Testis (tissue), 3 donors: ENCODE data around the gene MAN1C1. TPM values are rescaled to one million over a fixed set of nuclear protein-coding genes. Genes with fewer than 3 reads are reported as not detected.

Experiments
- DNase-seq: peaks from one replicate; pipeline ENCODE4 v3.0.0-alpha.2; 2019
- H3K27ac ChIP-seq, 2 donors: fragments of 200-600 bp; sonication (generic); one replicate each; pipeline ENCODE4 v1.5.1; 2019
- H3K27me3 ChIP-seq: fragments of 200-600 bp; sonication (generic); one replicate; pipeline ENCODE4 v1.5.1; 2019
- H3K36me3 ChIP-seq: fragments of 200-600 bp; sonication (generic); one replicate; pipeline ENCODE4 v1.5.1; 2017; ENCODE audit warnings: low read depth; ENCODE audit errors: missing control alignments
- H3K4me1 ChIP-seq: fragments of 200-600 bp; sonication (generic); one replicate; pipeline ENCODE4 v1.5.1; 2019
- H3K4me3 ChIP-seq, 2 donors: fragments of 200-600 bp; sonication (generic); one replicate each; pipeline ENCODE4 v1.5.1; 2017 to 2019
- H3K9me3 ChIP-seq: fragments of 200-600 bp; sonication (generic); one replicate; pipeline ENCODE4 v1.5.1; 2017
- POLR2A ChIP-seq: fragments of 450-650 bp; IDR thresholded peaks from one replicate; pipeline ENCODE4 v1.6.1; 2017; ENCODE audit warnings: antibody characterized with exemption, mild to moderate bottlenecking, moderate library complexity
- WGBS, 2 donors: methylation state at CpG; one replicate each; pipeline ENCODE4 v1.1.5; 2018; 5-methylcytosine and 5-hydroxymethylcytosine counted together
- intact Hi-C: fragments of 100-400 bp; cut with DNase I; formaldehyde crosslinking; loops from one replicate; pipeline ENCODE4 v1.15.1; 2023; ENCODE audit warnings: low total_unique reads
- polyA plus RNA-seq: library from polyadenylated mRNA; stranded (reverse); fragments of 350-450 nt; fragmentation: Illumina TruSeq; extraction: RNeasy Lipid Tissue Mini Kit (QIAGEN cat#74804); gene quantifications from one replicate; pipeline ENCODE4 v1.2.3, GENCODE V29; 2014; ENCODE audit warnings: low read depth, low replicate concordance; ENCODE audit not compliant: insufficient read depth
- total RNA-seq, 2 donors: library from RNA; depleted of rRNA; stranded (reverse); fragments of >200 nt; gene quantifications; one replicate each; pipeline ENCODE4 v1.2.3, GENCODE V29; 2016
- TF ChIP-seq, protein P1 (sequence below), 3 experiments: fragments of 450-650 bp in 2 of 3; fragments of 200-600 bp in 1 of 3; sonication (generic) in 1 of 3; IDR thresholded peaks; one replicate each; pipeline ENCODE4 v1.5.1; 2016 to 2019; ENCODE audit warnings: antibody characterized with exemption in 3 of 3, mild to moderate bottlenecking in 2 of 3, moderate library complexity in 1 of 3

The MAN1C1 gene
- total and polyA plus RNA-seq, 3 donors from 2014 or later: 12.8 to 21.1 (median 14.8) TPM

DNA sequence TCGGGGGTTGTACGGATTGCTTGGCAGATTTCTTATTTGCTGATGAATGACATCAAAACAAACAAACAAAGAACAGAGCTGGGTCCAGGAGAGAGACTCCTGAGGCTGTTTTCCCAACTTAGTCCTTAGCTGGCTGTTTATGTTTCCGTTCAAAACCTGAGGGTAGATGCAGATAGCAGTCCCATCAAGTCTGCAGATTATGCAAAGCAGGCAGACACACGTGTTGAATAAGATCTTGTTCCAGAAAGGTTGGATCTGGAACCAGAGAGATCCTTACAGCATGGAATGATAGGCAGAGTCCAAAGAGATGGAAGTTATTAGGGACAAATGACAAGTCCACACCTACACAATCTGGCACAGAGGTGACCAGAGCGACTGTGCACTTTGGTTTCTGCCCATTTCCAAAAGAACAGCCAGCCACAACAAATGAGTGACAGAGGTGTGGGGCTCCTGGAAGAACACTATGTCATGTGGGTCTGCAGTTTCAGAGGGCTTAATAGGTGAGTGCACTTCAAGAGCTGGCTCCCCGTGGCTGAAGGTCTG is 65.5 kb downstream of the MAN1C1 start:
- intact Hi-C loops: no loop called here
- no peak for DNase-seq
- Histone ChIP-seq H3K27me3 (no peaks in the 10 kb centered on the region), H3K36me3 (no peaks in the 10 kb centered on the region), H3K4me1 (peaks cover 9% of the 10 kb centered on the region), H3K4me3 (no peak overlapping the region), H3K27ac (no peak overlapping the region), H3K9me3 (no peaks in the 10 kb centered on the region)
- no peak for TF ChIP-seq POLR2A
- TF ChIP-seq, protein P1, sequence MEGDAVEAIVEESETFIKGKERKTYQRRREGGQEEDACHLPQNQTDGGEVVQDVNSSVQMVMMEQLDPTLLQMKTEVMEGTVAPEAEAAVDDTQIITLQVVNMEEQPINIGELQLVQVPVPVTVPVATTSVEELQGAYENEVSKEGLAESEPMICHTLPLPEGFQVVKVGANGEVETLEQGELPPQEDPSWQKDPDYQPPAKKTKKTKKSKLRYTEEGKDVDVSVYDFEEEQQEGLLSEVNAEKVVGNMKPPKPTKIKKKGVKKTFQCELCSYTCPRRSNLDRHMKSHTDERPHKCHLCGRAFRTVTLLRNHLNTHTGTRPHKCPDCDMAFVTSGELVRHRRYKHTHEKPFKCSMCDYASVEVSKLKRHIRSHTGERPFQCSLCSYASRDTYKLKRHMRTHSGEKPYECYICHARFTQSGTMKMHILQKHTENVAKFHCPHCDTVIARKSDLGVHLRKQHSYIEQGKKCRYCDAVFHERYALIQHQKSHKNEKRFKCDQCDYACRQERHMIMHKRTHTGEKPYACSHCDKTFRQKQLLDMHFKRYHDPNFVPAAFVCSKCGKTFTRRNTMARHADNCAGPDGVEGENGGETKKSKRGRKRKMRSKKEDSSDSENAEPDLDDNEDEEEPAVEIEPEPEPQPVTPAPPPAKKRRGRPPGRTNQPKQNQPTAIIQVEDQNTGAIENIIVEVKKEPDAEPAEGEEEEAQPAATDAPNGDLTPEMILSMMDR (IDR thresholded peaks at IDR 0.05): no peak
- WGBS, 2 donors: 77% methylated on average over 6 of the region's 6 CpGs

DNA sequence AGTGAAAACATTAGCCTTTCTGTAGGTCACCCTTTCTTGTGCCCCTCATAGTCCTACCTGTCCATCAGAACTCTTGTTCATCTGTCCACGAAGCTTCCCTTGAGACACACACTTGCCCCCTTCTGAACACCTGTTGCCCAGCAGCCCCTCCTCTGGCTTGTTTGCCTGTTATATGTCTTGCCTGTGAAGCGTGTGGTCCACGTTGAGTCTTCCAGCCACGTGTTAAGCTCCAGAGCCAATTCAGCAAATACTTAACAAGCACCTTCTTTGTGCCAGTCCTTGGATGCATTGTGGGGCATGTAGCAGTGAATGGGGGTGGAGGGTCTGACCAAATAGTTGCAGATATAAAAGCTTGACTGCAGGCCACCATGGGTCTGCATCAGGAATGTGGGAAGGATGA is 66.6 kb downstream of the MAN1C1 start:
- 86 to 88% methylated on average over 4 of the region's 4 CpGs for WGBS, 2 donors
- Histone ChIP-seq H3K4me1 (peaks cover 5% of the 10 kb centered on the region), H3K9me3 (no peaks in the 10 kb centered on the region), H3K27me3 (no peaks in the 10 kb centered on the region), H3K36me3 (no peaks in the 10 kb centered on the region), H3K27ac (no peak overlapping the region), H3K4me3 (no peak overlapping the region)
- no peak for DNase-seq
- intact Hi-C loops: no loop called here
- TF ChIP-seq, protein P1 (IDR thresholded peaks at IDR 0.05): no peak
- TF ChIP-seq POLR2A: no peak

DNA sequence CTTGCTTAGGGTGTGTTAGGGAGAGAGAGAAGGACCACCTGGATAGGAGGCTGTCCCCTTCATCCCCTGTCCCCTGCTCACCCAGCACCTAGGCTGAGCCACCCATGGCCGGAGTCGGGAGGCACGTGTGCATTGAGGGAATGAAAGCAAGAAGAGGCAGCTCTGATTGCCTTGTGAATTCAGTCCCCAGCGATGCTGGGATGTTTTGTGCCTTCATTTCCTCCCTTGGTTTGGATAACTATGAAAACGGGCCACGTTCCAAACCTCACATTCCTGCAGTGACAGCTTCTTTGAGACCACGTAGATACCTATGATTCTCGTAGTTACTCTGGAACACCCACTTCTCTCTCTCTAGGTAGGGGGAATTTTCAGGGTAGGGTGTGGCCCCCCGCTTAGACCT is 67.1 kb downstream of the MAN1C1 start:
- H3K27ac ChIP-seq: no peak overlapping the region
- DNase-seq: no peak
- TF ChIP-seq POLR2A: no peak
- TF ChIP-seq, protein P1 (IDR thresholded peaks at IDR 0.05): no peak

DNA sequence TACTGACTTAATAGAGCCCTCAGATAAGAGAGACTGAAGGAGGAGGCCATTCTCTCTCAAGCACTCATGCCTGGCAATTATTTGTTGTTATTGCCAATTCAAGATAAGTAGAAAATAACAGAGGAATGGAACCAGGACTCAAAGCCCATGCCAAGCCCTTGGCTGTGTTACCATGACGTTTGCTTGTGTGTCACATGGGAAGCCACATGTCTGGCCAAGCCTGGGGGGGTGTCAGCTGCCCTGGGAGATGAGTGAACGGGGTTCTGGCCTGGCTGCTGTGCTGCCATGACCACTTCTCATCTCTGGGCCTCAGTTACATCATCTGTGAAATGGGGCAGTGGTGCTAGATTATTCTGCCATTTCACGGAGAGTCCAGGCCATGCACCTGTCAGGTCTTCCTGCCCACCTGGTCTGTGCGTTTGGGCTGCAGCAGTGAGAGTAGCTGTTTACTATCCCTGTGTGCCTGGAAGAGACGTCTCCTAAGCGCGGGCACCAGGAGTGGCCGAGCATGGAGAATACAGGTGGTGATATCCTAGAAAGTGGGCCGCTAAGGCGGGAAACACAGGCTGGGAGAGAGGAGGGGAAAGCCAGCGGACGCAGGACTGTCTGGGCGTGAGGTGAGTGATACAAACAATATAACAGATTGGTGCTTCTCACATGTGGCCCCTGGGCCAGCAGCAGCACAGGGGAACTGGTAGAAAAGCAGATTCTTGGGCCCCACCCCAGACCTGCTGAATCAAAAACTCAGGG is 67.8 kb downstream of the MAN1C1 start:
- DNase-seq: no peak
- intact Hi-C loops: no loop called here
- no peaks in the 10 kb centered on the region for H3K36me3 ChIP-seq
- H3K27me3 ChIP-seq: no peaks in the 10 kb centered on the region
- no peaks in the 10 kb centered on the region for H3K9me3 ChIP-seq
- H3K4me1 ChIP-seq: no peaks in the 10 kb centered on the region
- TF ChIP-seq, protein P1 (IDR thresholded peaks at IDR 0.05): no peak
- TF ChIP-seq POLR2A: no peak
- 83 to 91% methylated on average over 12 to 13 of the region's 13 CpGs for WGBS, 2 donors
- H3K4me3 ChIP-seq: no peak overlapping the region
- H3K27ac ChIP-seq: no peak overlapping the region

More for the DNA sequence above, 67.1 kb downstream of the MAN1C1 start:
- WGBS, 2 donors: 63 to 74% methylated on average over 9 of the region's 9 CpGs
- Histone ChIP-seq H3K27me3 (no peaks in the 10 kb centered on the region), H3K36me3 (no peaks in the 10 kb centered on the region), H3K4me1 (peaks cover under 1% of the 10 kb centered on the region), H3K9me3 (no peaks in the 10 kb centered on the region), H3K4me3 (no peak overlapping the region)
- intact Hi-C loops: no loop called here
